Renal cortex interstitium (tissue), 11 donors: ENCODE data around the gene TLE4. TPM values are rescaled to one million over a fixed set of nuclear protein-coding genes. Genes with fewer than 3 reads are reported as not detected.
"Not testable (repeated sequence)": the region's sequence is repeated elsewhere in the genome, so short reads cannot be mapped to it uniquely, and the experiment has no call there.

Experiments
- DNase-seq, 11 donors: peaks; one replicate each; pipeline ENCODE4 v3.0.0-alpha.2; 2013; ENCODE audit warnings: low read depth in 9 of 11, low spot score in 4 of 11; ENCODE audit errors: extremely low read depth in 1 of 11
- polyA plus RNA-seq, 3 donors: library from polyadenylated mRNA; unstranded; fragments of 120-200 nt; gene quantifications; one replicate each; pipeline ENCODE4 v1.2.1, GENCODE V29; 2013; ENCODE audit not compliant: insufficient read length in 3 of 3

Gene TLE4
- polyA plus RNA-seq, 3 donors, result 58.3 to 77.3 (median 67.1) TPM

GRCh38 chr9:79741381-79741780 is 169.6 kb downstream of the TLE4 start:
- no peak for DNase-seq

GRCh38 chr9:79742110-79742721 is 170.5 kb downstream of the TLE4 start:
- DNase-seq, result no peak

DNA sequence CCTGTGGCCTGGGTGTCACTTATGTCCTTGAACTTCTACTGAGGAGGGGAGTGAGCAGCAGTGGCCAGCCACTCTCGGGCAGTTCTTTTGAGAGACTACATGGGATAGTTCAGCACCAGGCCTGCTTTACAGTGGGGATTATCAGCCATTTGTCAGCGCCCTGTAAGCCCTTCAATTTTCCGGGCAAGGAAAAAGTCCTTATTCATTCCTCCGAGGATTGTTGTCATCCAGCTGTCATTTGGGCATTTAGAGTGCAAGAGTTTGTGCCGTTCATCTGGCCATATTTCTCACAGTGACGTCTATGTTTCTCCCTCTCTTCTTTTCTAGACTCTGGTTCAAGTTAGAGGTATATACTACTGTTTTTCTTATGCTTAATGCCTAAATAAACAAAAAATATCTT is 172.8 kb downstream of the TLE4 start:
- DNase-seq, result no peak

- no peak for DNase-seq
Measured at GRCh38 chr9:79745752-79746336, 174.1 kb downstream of the TLE4 start.

DNA sequence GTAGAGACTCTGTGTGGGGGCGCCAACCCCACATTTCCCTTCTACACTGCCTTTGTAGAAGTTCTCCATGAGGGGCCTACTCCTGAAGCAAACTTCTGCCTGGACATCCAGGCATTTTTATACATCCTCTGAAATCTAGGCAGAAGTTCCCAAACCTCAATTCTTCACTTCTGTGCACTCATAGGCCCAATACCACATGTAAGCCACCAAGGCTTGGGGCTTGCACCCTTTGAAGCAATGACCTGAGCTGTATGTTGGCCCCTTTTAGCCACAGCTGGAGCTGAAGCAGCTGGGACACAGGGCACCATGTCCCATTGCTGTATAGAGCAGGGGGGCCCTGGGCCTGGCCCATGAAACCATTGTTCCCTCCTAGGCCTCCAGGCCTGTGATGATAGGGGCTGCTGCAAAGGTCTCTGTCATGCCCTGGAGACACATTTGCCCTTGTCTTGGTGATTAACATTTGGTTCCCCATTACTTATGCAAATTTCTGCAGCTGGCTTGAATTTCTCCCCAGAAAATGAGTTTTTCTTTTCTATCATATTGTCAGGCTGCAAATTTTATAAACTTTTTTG is 180.2 kb downstream of the TLE4 start:
- not testable (repeated sequence) for DNase-seq

DNA sequence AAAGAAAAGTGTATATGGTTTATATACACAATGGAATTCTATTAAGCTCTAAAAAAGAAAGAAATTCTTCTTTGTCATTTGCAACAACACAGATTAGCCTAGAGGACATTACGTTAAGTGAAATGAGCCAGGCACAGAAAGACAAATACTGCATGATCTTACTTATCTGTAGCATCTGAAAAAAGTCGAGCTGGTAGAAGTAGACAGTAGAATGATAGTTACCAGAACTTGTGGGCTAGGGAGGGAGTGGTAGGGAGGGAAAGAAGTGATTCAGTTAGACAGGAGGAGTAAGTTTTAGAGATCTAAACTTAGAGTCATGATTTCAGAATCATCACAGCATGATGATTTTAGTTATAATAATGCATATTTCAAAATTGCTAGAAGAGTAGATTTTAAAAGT is 184.6 kb downstream of the TLE4 start:
- no peak for DNase-seq

DNA sequence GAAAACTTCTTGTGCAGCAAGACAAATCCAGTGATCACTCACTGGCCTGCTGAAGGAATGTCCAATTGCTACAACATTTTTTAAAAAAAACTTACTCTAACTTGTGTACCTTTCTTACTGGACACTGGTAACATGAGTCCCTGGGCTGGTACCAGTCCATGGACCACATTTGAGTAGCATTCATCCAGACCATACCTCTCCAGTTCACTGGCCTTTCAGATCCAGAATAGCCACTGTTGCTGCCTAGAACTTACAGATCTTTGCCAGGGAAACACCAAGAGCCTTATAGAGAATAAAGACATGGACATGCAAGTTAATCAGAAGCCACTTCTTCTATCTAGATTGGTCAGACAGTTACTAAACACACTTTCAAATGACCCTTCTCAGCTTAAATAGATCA is 185.3 kb downstream of the TLE4 start:
- DNase-seq, result no peak

GRCh38 chr9:79757881-79758669 is 186.3 kb downstream of the TLE4 start:
- DNase-seq, result no peak

GRCh38 chr9:79759460-79759859 is 187.7 kb downstream of the TLE4 start:
- no peak for DNase-seq

- DNase-seq, result no peak
Measured at GRCh38 chr9:79762070-79762469, 190.3 kb downstream of the TLE4 start.

DNA sequence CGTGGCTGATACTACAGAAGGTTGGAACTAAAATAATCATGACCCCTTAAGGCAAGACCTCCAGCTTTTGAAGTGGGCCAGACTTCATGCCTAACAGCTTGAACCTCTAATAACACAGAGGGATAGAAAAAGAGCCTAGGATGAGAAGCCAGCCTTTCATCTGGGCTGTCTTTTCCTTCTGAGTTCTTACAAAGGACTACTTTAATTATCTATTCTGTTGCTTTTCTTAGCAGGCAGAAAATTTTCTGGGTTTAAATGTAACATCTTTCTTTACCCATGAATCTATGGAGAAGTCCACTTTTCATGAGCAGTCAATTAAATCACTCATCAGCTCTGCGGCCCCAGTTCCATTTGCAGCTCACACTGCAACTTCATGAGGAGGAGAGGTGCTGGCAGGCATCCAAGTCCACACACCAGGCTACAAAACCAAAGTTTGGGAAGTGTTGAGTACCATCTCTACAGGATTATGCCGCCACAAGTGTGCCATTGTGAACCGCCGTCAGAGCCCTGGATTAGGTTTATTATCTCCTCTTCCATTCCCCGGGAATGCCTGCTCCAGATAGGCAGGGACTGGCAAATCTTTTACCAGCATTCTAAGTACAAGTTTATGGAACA is 192.0 kb downstream of the TLE4 start:
- DNase-seq, result no peak

GRCh38 chr9:79764374-79764773 is 192.6 kb downstream of the TLE4 start:
- no peak for DNase-seq

DNA sequence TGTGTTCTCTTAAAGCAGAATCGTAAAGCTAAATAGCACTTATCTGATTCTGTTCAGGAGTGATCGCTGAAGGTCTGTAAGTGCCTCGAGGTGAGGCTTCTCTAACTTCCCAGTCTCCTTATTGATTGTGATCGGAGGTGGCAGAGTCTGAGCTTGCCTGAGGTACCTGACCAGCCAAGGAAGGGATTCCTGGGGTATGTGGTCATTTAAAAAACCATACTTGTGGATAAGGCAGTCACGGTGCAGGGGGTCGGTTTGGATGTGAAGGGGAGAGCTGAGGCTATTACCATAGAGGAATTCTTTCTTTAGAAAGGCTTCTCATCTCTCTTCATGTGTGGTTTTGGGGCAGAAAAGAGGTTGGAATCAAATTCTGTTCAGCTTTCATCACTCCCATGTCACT is 193.7 kb downstream of the TLE4 start:
- no peak for DNase-seq

DNA sequence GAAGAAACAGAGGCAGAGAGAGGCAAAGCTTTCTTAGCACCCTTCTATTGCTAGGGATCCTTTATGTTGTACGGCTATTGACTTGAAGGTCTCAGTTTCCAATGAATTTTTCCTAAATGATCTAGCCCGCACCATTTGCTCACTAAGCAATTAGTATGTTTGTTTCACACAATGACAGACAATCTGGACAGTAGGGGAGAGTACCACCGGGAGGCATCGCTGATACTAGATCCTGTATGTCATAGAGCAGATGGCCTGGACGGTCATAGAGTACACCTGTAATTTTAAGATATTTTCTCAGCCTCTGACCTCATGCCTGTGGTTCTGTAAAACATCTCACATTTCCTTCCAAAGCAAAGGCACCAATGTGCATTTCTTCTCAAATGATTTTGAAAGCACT is 194.3 kb downstream of the TLE4 start:
- no peak for DNase-seq

DNA sequence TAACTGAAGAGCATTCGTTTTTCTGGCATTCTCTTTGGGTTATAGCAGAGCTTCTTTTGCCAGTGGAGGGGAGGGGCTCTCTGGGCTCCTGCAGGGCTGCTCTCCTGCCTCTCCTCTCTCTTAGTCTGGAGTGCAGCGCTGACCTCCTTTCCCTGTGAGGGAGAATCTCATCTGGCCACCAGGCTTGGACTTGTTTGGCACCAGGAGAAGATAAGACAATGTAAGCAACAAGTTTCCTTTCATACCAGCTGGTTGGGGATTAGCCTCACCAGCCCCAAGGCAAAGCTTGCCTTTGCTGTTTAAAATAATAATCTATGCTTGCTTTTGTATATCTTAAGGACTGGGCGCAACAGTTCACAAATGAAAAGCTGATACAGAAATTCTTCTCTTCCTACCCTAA is 196.4 kb downstream of the TLE4 start:
- no peak for DNase-seq

DNA sequence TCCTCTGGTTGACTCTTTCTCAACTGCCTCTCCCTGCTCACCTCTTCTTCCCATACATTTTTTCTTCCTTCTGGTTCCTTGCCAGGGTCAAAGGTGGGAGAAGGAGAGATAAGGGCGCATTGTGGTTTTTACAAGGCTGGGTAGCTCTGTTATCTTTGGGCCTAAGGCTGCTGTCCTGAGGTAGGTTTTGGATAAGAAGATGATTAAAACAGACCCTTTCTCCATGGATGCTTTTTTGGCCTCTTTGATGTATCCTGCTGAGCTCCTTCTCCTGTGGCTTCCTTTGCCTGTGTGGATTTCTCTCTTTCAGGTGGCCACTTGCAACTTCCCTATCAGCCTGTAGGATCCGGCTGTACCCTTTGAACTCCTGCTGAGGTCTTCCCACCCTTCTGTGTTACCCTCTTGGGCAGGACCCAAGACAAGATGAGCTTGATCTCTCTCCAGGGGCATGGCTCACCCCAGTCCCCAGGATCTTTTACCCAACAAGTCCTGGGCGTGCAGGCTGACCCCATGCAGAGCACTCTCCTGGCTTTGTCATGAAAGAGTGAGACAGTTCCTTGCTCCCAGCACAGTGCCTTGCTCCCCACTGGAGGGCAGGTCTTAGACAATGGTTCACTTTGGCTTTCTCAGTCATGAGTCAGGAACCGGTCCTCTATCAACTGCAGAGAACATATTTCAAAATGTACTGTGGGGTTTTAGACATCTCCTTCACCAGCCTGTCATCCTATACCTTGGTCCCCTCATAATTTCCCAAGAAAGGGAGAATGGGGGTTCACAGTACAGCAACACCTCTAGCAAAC is 197.9 kb downstream of the TLE4 start:
- no peak for DNase-seq

GRCh38 chr9:79774356-79774755 is 202.6 kb downstream of the TLE4 start:
- DNase-seq, result no peak
